WTC11 (cell line): ENCODE results near the gene C1orf226. TPM values are rescaled to one million over a fixed set of nuclear protein-coding genes. Genes with fewer than 3 reads are reported as not detected.

Experiments used
- ATAC-seq: fragments of 200-7000 bp; cut with Tn5 transposase; 2 replicates; pipeline ENCODE4 v1.10.0; 2021; ENCODE audit warnings: mild to moderate bottlenecking, moderate library complexity
- CTCF ChIA-PET: fragments of 300-600 bp; sonication (Branson Sonifier 250); formaldehyde crosslinking; loops from one replicate; lab custom pipeline; 2021; ENCODE audit warnings: antibody characterized with exemption; lab: Charles Lee
- POLR2A ChIA-PET: fragments of 350-600 bp; sonication (Branson Sonifier 250); formaldehyde crosslinking; loops from one replicate; lab custom pipeline; 2021; ENCODE audit warnings: antibody characterized with exemption; lab: Charles Lee
- DNase-seq: peaks from one replicate; pipeline ENCODE4 v3.0.0; 2021; ENCODE audit warnings: low spot score
- H3K27ac Mint-ChIP-seq: 2 replicates; pipeline ENCODE4 v1.8.0; 2021; ENCODE audit warnings: mixed read lengths
- H3K27me3 Mint-ChIP-seq: 2 replicates; pipeline ENCODE4 v1.8.0; 2021; ENCODE audit warnings: low read depth, mild to moderate bottlenecking, moderate library complexity, mixed read lengths
- H3K36me3 Mint-ChIP-seq: 2 replicates; pipeline ENCODE4 v1.8.0; 2021; ENCODE audit warnings: mixed read lengths
- H3K4me1 Mint-ChIP-seq: 2 replicates; pipeline ENCODE4 v1.8.0; 2022; ENCODE audit warnings: mixed read lengths
- H3K4me3 Mint-ChIP-seq: 2 replicates; pipeline ENCODE4 v1.8.0; 2021; ENCODE audit warnings: mild to moderate bottlenecking, moderate library complexity, mixed read lengths
- H3K9me3 Mint-ChIP-seq: 2 replicates; pipeline ENCODE4 v1.8.0; 2021; ENCODE audit warnings: mixed read lengths
- CTCF ChIP-seq: fragments of 200-600 bp; IDR thresholded peaks from 2 replicates; pipeline ENCODE4 v1.8.0; 2022; ENCODE audit warnings: antibody characterized with exemption
- GABPB1 ChIP-seq: sonication (generic); formaldehyde crosslinking; IDR thresholded peaks from 2 replicates; pipeline ENCODE4 v1.8.1; 2023; ENCODE audit warnings: mild to moderate bottlenecking, missing genetic modification reagents
- RELA ChIP-seq: sonication (generic); formaldehyde crosslinking; IDR thresholded peaks from 2 replicates; pipeline ENCODE4 v1.8.1; 2022; ENCODE audit warnings: missing genetic modification reagents, mild to moderate bottlenecking, borderline replicate concordance
- RORB ChIP-seq: fragments of 250-450 bp; sonication (Bioruptor Pico); IDR thresholded peaks from 2 replicates; pipeline ENCODE4 v1.9.0; 2021; ENCODE audit warnings: mild to moderate bottlenecking
- SP1 ChIP-seq: sonication (generic); formaldehyde crosslinking; conservative IDR thresholded peaks from 2 replicates; pipeline ENCODE4 v1.8.1; 2022; ENCODE audit warnings: missing genetic modification reagents
- TEAD1 ChIP-seq: sonication (generic); formaldehyde crosslinking; IDR thresholded peaks from 2 replicates; pipeline ENCODE4 v1.8.0; 2022; ENCODE audit warnings: mild to moderate bottlenecking, missing genetic modification reagents
- ZNF263 ChIP-seq: sonication (generic); formaldehyde crosslinking; IDR thresholded peaks from 2 replicates; pipeline ENCODE4 v1.8.1; 2022; ENCODE audit warnings: low read depth, mild to moderate bottlenecking, moderate library complexity, missing genetic modification reagents
- total RNA-seq: library from RNA; stranded (reverse); gene quantifications from 3 replicates; pipeline ENCODE4 v1.2.3, GENCODE V29; 2021
- TF ChIP-seq, protein P1 (sequence below): sonication (generic); formaldehyde crosslinking; IDR thresholded peaks from 2 replicates; pipeline ENCODE4 v1.8.1; 2022; ENCODE audit warnings: mild to moderate bottlenecking, missing genetic modification reagents, moderate library complexity, borderline replicate concordance
- TF ChIP-seq, protein P2 (sequence below): sonication (generic); formaldehyde crosslinking; IDR thresholded peaks from 2 replicates; pipeline ENCODE4 v1.8.0; 2023; ENCODE audit warnings: missing genetic modification reagents, mild to moderate bottlenecking, borderline replicate concordance
- TF ChIP-seq, protein P3 (sequence below): sonication (generic); formaldehyde crosslinking; conservative IDR thresholded peaks from 2 replicates; pipeline ENCODE4 v1.8.1; 2022; ENCODE audit warnings: mild to moderate bottlenecking, missing genetic modification reagents
- TF ChIP-seq, protein P4 (sequence below): sonication (generic); formaldehyde crosslinking; IDR thresholded peaks from 2 replicates; pipeline ENCODE4 v1.8.0; 2022; ENCODE audit warnings: missing genetic modification reagents

C1orf226 gene
- total RNA-seq, 1 experiment from 2014 or later, result 21.4 TPM

GRCh38 chr1:162360874-162361260 is 20.7 kb upstream of the C1orf226 start (continued):
- TF ChIP-seq ZNF263 (CRISPR knock-in tag) (no peak), RELA (CRISPR knock-in tag) (no peak), RORB (no peak)
- TF ChIP-seq, protein P1, sequence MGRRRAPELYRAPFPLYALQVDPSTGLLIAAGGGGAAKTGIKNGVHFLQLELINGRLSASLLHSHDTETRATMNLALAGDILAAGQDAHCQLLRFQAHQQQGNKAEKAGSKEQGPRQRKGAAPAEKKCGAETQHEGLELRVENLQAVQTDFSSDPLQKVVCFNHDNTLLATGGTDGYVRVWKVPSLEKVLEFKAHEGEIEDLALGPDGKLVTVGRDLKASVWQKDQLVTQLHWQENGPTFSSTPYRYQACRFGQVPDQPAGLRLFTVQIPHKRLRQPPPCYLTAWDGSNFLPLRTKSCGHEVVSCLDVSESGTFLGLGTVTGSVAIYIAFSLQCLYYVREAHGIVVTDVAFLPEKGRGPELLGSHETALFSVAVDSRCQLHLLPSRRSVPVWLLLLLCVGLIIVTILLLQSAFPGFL (CRISPR knock-in tag), result no peak
- TF ChIP-seq, protein P2, sequence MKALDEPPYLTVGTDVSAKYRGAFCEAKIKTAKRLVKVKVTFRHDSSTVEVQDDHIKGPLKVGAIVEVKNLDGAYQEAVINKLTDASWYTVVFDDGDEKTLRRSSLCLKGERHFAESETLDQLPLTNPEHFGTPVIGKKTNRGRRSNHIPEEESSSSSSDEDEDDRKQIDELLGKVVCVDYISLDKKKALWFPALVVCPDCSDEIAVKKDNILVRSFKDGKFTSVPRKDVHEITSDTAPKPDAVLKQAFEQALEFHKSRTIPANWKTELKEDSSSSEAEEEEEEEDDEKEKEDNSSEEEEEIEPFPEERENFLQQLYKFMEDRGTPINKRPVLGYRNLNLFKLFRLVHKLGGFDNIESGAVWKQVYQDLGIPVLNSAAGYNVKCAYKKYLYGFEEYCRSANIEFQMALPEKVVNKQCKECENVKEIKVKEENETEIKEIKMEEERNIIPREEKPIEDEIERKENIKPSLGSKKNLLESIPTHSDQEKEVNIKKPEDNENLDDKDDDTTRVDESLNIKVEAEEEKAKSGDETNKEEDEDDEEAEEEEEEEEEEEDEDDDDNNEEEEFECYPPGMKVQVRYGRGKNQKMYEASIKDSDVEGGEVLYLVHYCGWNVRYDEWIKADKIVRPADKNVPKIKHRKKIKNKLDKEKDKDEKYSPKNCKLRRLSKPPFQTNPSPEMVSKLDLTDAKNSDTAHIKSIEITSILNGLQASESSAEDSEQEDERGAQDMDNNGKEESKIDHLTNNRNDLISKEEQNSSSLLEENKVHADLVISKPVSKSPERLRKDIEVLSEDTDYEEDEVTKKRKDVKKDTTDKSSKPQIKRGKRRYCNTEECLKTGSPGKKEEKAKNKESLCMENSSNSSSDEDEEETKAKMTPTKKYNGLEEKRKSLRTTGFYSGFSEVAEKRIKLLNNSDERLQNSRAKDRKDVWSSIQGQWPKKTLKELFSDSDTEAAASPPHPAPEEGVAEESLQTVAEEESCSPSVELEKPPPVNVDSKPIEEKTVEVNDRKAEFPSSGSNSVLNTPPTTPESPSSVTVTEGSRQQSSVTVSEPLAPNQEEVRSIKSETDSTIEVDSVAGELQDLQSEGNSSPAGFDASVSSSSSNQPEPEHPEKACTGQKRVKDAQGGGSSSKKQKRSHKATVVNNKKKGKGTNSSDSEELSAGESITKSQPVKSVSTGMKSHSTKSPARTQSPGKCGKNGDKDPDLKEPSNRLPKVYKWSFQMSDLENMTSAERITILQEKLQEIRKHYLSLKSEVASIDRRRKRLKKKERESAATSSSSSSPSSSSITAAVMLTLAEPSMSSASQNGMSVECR (CRISPR knock-in tag), result no peak

DNA sequence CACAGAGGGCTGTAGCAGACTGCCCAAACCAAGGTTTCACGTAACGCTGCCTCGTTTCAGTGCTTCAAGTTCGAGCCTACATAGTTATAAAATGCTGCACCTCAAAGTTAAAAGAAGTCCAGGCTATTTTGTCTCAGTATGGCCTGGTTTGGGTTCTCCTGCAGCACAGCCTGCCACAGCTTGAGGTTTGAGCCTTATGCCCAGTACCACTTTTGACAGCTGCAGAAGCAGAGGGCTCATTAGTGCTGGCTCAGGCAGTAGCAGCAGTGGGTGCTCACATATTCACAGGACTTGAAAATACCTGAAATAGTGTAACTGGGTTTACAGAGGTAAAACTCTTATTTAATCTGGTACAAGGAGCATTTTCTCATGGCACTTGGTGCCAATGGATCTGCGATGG is 20.2 kb upstream of the C1orf226 start:
- Mint-ChIP-seq H3K4me1 (no peaks in the 10 kb centered on the region), H3K27ac (no peak overlapping the region), H3K4me3 (no peak overlapping the region), H3K9me3 (no peaks in the 10 kb centered on the region), H3K36me3 (0 out of 2 replicates have a peak, but pooled peaks cover 5% of the 10 kb centered on the region), H3K27me3 (no peaks in the 10 kb centered on the region)
- TF ChIP-seq, protein P3, sequence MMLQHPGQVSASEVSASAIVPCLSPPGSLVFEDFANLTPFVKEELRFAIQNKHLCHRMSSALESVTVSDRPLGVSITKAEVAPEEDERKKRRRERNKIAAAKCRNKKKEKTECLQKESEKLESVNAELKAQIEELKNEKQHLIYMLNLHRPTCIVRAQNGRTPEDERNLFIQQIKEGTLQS (CRISPR knock-in tag), result no peak
- CTCF ChIA-PET, result no interaction called here
- POLR2A ChIA-PET, result no interaction called here
- ATAC-seq (no peak), DNase-seq (no peak)

DNA sequence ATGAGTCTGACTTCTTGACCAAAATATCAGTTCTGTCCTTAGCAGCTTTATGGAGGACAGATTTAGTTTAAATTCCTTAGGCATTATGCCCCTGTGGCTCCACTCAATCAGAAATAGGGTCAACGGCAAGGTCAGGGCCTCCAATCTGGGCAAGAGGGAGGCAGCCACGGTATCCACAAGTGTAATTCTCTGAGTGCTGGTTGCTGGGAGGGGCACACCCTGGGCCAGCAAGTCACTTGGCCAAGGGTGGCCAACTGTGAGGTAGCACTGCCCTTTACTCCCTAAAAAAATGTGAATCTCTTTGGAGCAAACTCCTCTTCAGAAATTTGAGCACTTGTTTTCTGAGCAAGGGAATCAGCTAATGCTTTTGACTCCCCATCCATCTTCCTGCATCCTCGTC is 17.7 kb upstream of the C1orf226 start:
- Mint-ChIP-seq H3K9me3 (no peaks in the 10 kb centered on the region), H3K27ac (0 out of 2 replicates have a peak overlapping the region, but pooled peaks have one; percentile 51), H3K27me3 (no peaks in the 10 kb centered on the region), H3K36me3 (peaks cover 2% of the 10 kb centered on the region; the same call in 1 of the 2 replicates), H3K4me3 (no peak overlapping the region), H3K4me1 (no peaks in the 10 kb centered on the region)
- ATAC-seq, result no peak
- CTCF ChIA-PET, result interaction anchor here (1.2 kb wide), 1 partner anchor 308 kb away, joined by 3 read pairs; no protein-coding TSS in a partner anchor
- TF ChIP-seq SP1 (CRISPR knock-in tag), result no peak
- TF ChIP-seq ZNF263 (CRISPR knock-in tag), result no peak
- TF ChIP-seq, protein P4, sequence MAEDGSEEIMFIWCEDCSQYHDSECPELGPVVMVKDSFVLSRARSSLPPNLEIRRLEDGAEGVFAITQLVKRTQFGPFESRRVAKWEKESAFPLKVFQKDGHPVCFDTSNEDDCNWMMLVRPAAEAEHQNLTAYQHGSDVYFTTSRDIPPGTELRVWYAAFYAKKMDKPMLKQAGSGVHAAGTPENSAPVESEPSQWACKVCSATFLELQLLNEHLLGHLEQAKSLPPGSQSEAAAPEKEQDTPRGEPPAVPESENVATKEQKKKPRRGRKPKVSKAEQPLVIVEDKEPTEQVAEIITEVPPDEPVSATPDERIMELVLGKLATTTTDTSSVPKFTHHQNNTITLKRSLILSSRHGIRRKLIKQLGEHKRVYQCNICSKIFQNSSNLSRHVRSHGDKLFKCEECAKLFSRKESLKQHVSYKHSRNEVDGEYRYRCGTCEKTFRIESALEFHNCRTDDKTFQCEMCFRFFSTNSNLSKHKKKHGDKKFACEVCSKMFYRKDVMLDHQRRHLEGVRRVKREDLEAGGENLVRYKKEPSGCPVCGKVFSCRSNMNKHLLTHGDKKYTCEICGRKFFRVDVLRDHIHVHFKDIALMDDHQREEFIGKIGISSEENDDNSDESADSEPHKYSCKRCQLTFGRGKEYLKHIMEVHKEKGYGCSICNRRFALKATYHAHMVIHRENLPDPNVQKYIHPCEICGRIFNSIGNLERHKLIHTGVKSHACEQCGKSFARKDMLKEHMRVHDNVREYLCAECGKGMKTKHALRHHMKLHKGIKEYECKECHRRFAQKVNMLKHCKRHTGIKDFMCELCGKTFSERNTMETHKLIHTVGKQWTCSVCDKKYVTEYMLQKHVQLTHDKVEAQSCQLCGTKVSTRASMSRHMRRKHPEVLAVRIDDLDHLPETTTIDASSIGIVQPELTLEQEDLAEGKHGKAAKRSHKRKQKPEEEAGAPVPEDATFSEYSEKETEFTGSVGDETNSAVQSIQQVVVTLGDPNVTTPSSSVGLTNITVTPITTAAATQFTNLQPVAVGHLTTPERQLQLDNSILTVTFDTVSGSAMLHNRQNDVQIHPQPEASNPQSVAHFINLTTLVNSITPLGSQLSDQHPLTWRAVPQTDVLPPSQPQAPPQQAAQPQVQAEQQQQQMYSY, result no peak
- TF ChIP-seq TEAD1 (CRISPR knock-in tag), result no peak
- no peak for TF ChIP-seq CTCF
- TF ChIP-seq GABPB1, result no peak
- POLR2A ChIA-PET, result no interaction called here
- DNase-seq, result no peak
